NCI-H526 treated with DMSO at 0.1 percent for 48 hours (cell line): ENCODE data around the gene PTPRC.

ENCODE experiments used
- DNase-seq: peaks from one replicate; lab custom pipeline; 2025; lab: John Stamatoyannopoulos, UW

Gene PTPRC

DNA sequence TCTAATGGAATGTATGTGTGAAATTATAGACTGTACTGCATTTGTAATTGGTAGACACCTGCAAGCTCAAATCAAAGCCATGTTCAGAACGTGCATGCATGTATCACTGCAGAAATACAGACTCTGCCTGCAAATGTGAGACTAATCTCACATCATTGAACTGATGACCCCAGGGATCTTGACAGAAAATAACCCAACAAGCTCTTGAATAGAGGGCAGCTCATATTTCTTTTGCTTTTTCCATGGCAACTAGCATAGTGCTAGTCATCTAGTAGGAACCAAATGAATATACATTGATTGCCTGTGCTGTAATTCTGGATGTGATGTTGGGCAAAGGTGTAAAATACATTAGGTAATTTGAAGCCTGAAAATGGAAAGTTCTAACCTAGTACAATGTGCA, 62.4 kb downstream of the PTPRC start:
- no peak for DNase-seq

- DNase-seq = no peak
Measured at GRCh38 chr1:198701766-198702539, 63.1 kb downstream of the PTPRC start.

GRCh38 chr1:198708761-198709525, 70.1 kb downstream of the PTPRC start:
- no peak for DNase-seq

DNA sequence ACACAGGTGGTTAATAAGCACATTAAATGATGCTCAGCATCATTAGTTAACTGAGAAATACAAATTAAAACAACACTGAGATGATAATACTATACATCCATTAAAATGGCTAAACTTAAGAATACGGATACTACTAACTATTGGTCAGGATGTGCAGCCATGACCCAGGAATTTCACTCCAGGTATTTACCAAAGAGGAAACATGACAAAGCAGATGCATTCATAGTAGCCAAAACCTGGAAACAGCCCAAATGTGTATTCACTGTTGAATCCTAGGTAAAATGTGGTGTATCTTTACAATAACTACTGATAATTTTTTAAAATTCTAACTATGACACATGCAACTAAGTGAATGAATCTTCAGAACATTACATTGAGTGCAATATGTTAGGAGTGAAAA, 73.0 kb downstream of the PTPRC start:
- no peak for DNase-seq

GRCh38 chr1:198713081-198713480, 74.2 kb downstream of the PTPRC start:
- no peak for DNase-seq

DNA sequence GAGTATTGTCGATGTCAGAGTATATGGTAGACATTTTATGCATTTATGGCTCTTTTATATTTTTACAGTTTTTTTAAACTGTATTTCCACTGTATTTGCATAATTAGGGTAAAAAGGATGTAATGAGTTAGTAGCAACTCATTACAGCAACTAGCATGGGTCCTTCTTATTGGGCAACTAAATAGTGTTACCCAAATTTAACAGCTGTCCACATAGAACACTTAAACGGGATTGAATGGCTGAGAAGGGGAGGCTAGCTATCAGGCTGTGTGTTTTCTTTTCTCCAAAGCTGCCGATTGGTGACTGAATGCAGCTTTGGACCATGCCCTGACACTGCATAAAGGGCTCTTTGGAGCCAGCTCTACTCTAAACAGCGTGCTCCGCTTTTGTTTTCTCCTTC, 75.4 kb downstream of the PTPRC start:
- DNase-seq = no peak

DNA sequence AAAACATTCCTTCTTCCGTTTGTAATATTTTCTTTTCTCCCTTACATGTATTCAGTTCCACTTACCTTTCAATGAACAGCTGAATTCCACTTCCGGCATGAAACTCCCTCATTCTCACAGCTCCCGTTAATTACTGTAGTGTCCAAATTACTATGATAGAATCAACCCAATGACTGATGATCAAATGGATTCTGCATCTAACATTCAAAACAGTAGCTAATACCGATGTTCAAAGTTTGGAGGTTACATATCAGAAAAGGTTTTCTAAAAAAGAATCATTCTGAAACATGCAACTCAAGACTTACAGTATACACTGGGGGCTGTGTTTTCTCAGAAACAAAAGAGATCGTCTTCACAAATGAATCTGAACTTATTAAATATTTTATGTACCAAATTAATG, 77.2 kb downstream of the PTPRC start:
- no peak for DNase-seq

- DNase-seq = no peak
Measured at GRCh38 chr1:198717510-198717909, 78.7 kb downstream of the PTPRC start.

DNA sequence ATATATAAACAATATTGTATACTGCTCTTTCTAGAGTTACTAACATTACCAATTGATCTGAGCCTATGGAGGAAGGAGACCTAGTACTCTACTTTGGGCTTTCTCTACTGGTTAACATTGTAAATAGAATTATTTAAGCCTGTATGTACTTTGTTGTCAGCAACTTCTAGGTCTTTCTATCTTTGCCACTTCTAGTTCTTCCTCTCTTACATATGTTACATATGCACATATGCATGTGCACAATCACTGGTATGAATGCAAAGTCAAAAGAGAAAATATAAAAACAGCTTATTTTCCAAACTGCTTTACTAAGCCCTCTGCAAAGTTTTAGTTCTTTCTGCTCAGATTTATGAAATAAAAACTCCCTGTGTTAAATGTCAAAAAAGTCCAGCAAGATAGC, 84.3 kb downstream of the PTPRC start:
- no peak for DNase-seq

GRCh38 chr1:198725090-198725489, 86.2 kb downstream of the PTPRC start:
- DNase-seq = no peak

GRCh38 chr1:198726455-198726854, 87.6 kb downstream of the PTPRC start:
- DNase-seq = no peak

GRCh38 chr1:198729195-198729863, 90.5 kb downstream of the PTPRC start:
- DNase-seq = no peak

DNA sequence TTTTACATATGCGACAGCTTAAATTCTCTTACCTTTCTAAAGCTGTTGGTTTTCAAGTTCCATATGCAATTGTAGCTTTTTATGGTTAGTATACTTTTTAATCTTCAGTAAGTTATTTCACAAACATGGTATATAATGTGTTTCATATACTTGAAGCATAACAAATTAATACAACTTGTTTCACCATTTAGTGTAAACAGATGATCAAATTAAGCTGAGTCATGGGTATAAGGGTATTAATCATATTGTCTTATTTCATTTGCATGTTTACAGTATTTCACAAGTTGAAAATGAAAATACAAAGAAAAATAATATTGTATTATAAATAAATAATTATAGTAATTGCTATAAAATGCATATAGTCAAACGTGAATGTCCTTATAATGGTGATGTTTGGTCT, 92.1 kb downstream of the PTPRC start:
- DNase-seq = no peak

DNA sequence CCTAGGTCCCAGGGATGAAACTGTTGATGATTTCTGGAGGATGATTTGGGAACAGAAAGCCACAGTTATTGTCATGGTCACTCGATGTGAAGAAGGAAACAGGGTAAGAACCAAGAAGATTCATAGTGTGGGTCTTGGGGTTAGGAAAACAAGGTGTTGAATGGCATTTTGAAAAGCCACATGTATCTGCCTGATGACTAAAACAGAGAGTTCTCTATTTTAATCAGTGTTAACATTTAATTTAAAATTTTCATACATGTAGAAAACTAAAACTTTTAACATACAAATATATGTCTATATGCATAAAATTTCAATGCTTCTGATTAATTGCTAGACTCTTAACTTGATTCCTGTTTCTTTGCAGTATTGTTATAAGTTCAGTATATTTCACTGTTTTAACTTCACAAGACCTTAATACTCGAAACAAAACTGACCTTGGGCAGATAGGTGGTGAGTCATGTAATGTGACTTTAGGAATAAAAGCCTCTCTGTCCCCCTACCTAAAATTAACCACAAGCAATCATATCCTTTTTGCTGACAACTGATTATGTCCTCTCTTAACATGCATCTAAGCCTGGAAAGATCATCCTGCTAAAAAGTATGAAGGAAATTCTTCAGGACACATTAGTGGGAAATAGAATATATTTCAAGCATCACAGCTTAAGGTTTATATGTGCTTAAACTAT, 95.6 kb downstream of the PTPRC start:
- no peak for DNase-seq

DNA sequence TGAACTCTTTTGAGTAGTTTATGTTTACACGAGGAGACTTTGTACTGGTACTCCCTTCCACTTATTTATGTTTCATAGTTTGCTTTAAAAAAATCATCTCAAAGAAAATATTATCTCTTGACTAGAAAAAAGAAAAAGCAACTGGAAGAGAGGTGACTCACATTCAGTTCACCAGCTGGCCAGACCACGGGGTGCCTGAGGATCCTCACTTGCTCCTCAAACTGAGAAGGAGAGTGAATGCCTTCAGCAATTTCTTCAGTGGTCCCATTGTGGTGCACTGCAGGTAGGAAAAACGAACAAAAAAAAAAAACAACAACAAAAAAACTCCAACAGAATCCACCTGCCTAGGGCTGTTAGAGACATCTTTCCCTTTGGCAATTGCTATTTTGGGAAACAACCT, 102.9 kb downstream of the PTPRC start:
- no peak for DNase-seq

- DNase-seq = no peak
Measured at GRCh38 chr1:198747127-198747526, 108.3 kb downstream of the PTPRC start.

DNA sequence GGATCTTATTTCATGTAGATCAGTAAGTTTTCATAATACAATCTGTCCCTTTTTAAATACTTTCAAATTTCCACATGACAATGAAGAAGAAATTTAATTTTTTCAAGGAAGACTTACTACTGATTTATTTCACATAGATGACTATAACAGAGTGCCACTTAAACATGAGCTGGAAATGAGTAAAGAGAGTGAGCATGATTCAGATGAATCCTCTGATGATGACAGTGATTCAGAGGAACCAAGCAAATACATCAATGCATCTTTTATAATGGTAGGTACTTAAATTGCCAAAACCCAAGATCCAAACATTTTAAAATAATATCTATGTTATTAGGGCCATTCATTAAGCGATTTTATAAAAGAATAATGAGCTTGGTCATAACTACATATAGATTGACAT, 110.4 kb downstream of the PTPRC start:
- no peak for DNase-seq

GRCh38 chr1:198750081-198750480, 111.2 kb downstream of the PTPRC start:
- no peak for DNase-seq

- no peak for DNase-seq
Measured at GRCh38 chr1:198751741-198752140, 112.9 kb downstream of the PTPRC start.

- DNase-seq = no peak
Measured at GRCh38 chr1:198754670-198755069, 115.8 kb downstream of the PTPRC start.

- DNase-seq = no peak
Measured at GRCh38 chr1:198755715-198756114, 116.9 kb downstream of the PTPRC start.

GRCh38 chr1:198756470-198756869, 117.6 kb downstream of the PTPRC start:
- DNase-seq = peak; percentile 5
